DOHH2 (cell line): Measurements from ENCODE around the gene SPAG16.

Experiments used
- H3F3A ChIP-seq: fragments of 200-600 bp; sonication (generic), shearing (Covaris generic); 2 replicates; pipeline ENCODE4 v1.6.0; 2016; ENCODE audit warnings: antibody characterized with exemption, mild to moderate bottlenecking; ENCODE audit not compliant: control insufficient read depth, insufficient read depth
- H3K27ac ChIP-seq: fragments of 200-600 bp; sonication (generic); 2 replicates; pipeline ENCODE4 v1.5.1; 2014; ENCODE audit warnings: low read depth, mild to moderate bottlenecking, low read length, moderate library complexity
- H3K27me3 ChIP-seq: fragments of 200-600 bp; sonication (generic); 2 replicates; pipeline ENCODE4 v1.6.1; 2014; ENCODE audit warnings: mild to moderate bottlenecking, low read length, mixed read lengths; ENCODE audit not compliant: control insufficient read depth
- H3K36me3 ChIP-seq: fragments of 200-600 bp; sonication (generic); 2 replicates; pipeline ENCODE4 v1.6.1; 2014; ENCODE audit warnings: mild to moderate bottlenecking, low read length, moderate library complexity, mixed read lengths; ENCODE audit not compliant: control insufficient read depth
- H3K4me1 ChIP-seq: fragments of 200-600 bp; sonication (generic); 2 replicates; pipeline ENCODE4 v1.6.1; 2014; ENCODE audit warnings: mild to moderate bottlenecking, low read length, mixed read lengths; ENCODE audit not compliant: control insufficient read depth
- H3K4me2 ChIP-seq: fragments of 200-600 bp; sonication (generic); 2 replicates; pipeline ENCODE4 v1.6.0; 2014; ENCODE audit warnings: mild to moderate bottlenecking, low read length, moderate library complexity
- H3K4me3 ChIP-seq: fragments of 200-600 bp; sonication (generic); 2 replicates; pipeline ENCODE4 v1.5.1; 2014; ENCODE audit warnings: mild to moderate bottlenecking, low read length, mixed read lengths
- H3K79me2 ChIP-seq: fragments of 200-600 bp; sonication (generic); 2 replicates; pipeline ENCODE4 v1.6.1; 2014; ENCODE audit warnings: mild to moderate bottlenecking, low read length, mixed read lengths; ENCODE audit not compliant: control insufficient read depth
- H3K9me2 ChIP-seq: fragments of 200-600 bp; sonication (generic); replicated peaks from 2 replicates; pipeline ENCODE4 v1.6.1; 2014; ENCODE audit warnings: mild to moderate bottlenecking, low read length, mixed read lengths; ENCODE audit not compliant: control insufficient read depth
- H3K9me3 ChIP-seq: fragments of 200-600 bp; sonication (generic); 2 replicates; pipeline ENCODE4 v1.6.1; 2014; ENCODE audit warnings: antibody characterized with exemption, low read length, mixed read lengths; ENCODE audit not compliant: control insufficient read depth, insufficient read depth
- H4K20me1 ChIP-seq: fragments of 200-600 bp; sonication (generic); 2 replicates; pipeline ENCODE4 v1.6.0; 2014; ENCODE audit warnings: low read depth, mild to moderate bottlenecking, antibody characterized with exemption, low read length, moderate library complexity; ENCODE audit not compliant: control insufficient read depth, insufficient read depth
- CTCF ChIP-seq: fragments of 200-600 bp; sonication (generic); IDR thresholded peaks from one replicate; pipeline ENCODE4 v1.5.1; 2014; ENCODE audit warnings: antibody characterized with exemption, mild to moderate bottlenecking, low read depth, low read length; ENCODE audit not compliant: poor library complexity, severe bottlenecking
- EZH2phosphoT487 ChIP-seq: fragments of 200-600 bp; sonication (generic); IDR thresholded peaks from 2 replicates; pipeline ENCODE4 v1.6.1; 2017; ENCODE audit warnings: borderline replicate concordance, mild to moderate bottlenecking, antibody characterized with exemption, low read length, moderate library complexity, mixed read lengths

The SPAG16 gene

GRCh38 chr2:214361116-214361515 is 1076.9 kb downstream of the SPAG16 start:
- Histone ChIP-seq H3K79me2 (no peaks in the 10 kb centered on the region), H3F3A (no peaks in the 10 kb centered on the region), H4K20me1 (no peaks in the 10 kb centered on the region), H3K9me3 (no peaks in the 10 kb centered on the region), H3K4me2 (no peak overlapping the region), H3K27me3 (no peaks in the 10 kb centered on the region), H3K27ac (no peak overlapping the region), H3K4me1 (no peaks in the 10 kb centered on the region), H3K36me3 (no peaks in the 10 kb centered on the region), H3K9me2 (no peaks in the 10 kb centered on the region), H3K4me3 (no peak overlapping the region)
- TF ChIP-seq EZH2phosphoT487: no peak
- no peak for TF ChIP-seq CTCF

GRCh38 chr2:214365549-214365948 is 1081.3 kb downstream of the SPAG16 start:
- Histone ChIP-seq H3K9me3 (no peaks in the 10 kb centered on the region), H3F3A (no peaks in the 10 kb centered on the region), H3K36me3 (no peaks in the 10 kb centered on the region), H3K9me2 (no peaks in the 10 kb centered on the region), H3K27ac (no peak overlapping the region), H3K4me1 (no peaks in the 10 kb centered on the region), H3K79me2 (no peaks in the 10 kb centered on the region), H3K4me3 (no peak overlapping the region), H4K20me1 (no peaks in the 10 kb centered on the region), H3K27me3 (no peaks in the 10 kb centered on the region), H3K4me2 (no peak overlapping the region)
- TF ChIP-seq EZH2phosphoT487: no peak
- no peak for TF ChIP-seq CTCF

- H3K4me3 ChIP-seq: no peak overlapping the region
- H3K4me2 ChIP-seq: no peak overlapping the region
- H3K36me3 ChIP-seq: no peaks in the 10 kb centered on the region
- H3K9me3 ChIP-seq: no peaks in the 10 kb centered on the region
- no peaks in the 10 kb centered on the region for H3K4me1 ChIP-seq
- no peaks in the 10 kb centered on the region for H3K27me3 ChIP-seq
- no peaks in the 10 kb centered on the region for H3K79me2 ChIP-seq
- H4K20me1 ChIP-seq: no peaks in the 10 kb centered on the region
- no peak overlapping the region for H3K27ac ChIP-seq
- no peaks in the 10 kb centered on the region for H3F3A ChIP-seq
- TF ChIP-seq CTCF: no peak
- no peaks in the 10 kb centered on the region for H3K9me2 ChIP-seq
Measured at GRCh38 chr2:214367171-214367570, 1082.9 kb downstream of the SPAG16 start.
